Stomach (tissue), 4 donors: Measurements from ENCODE around the gene YEATS4.

Source experiments
- CTCF ChIP-seq, 7 experiments: fragments of 450-650 bp in 4 of 7; fragments of 200-600 bp in 3 of 7; sonication (generic) in 3 of 7; IDR thresholded peaks; one replicate each; pipeline ENCODE4 v1.5.1; 2016 to 2019; ENCODE audit warnings: antibody characterized with exemption in 7 of 7, control low read depth in 2 of 7, mild to moderate bottlenecking in 1 of 7
- EP300 ChIP-seq: sonication (generic); formaldehyde crosslinking; IDR thresholded peaks from one replicate; pipeline ENCODE4 v1.6.1; 2017; ENCODE audit warnings: antibody characterized with exemption
- POLR2A ChIP-seq, 4 donors: fragments of 450-650 bp; IDR thresholded peaks; one replicate each; pipeline ENCODE4 v1.6.1; 2016; ENCODE audit warnings: antibody characterized with exemption in 4 of 4, control low read depth in 2 of 4, mild to moderate bottlenecking in 1 of 4, moderate library complexity in 1 of 4
- POLR2AphosphoS5 ChIP-seq, 3 donors: sonication (generic); formaldehyde crosslinking; IDR thresholded peaks; one replicate each; pipeline ENCODE4 v1.6.1; 2016; ENCODE audit warnings: antibody characterized with exemption in 3 of 3

GRCh38 chr12:69389831-69390230, 30.3 kb downstream of the YEATS4 start:
- TF ChIP-seq POLR2A (IDR thresholded peaks at IDR 0.05) (no peak), CTCF (IDR thresholded peaks at IDR 0.05) (no peak), EP300 (no peak), POLR2AphosphoS5 (IDR thresholded peaks at IDR 0.05) (no peak)
